GM12878 (cell line): ENCODE results near the gene IL6R. TPM values are rescaled to one million over a fixed set of nuclear protein-coding genes. Genes with fewer than 3 reads are reported as not detected.

Source experiments
- BCL11A ChIP-seq: IDR thresholded peaks from 2 replicates; pipeline ENCODE4 v1.6.1; 2011; ENCODE audit warnings: low read depth, low read length
- CHD1 ChIP-seq: IDR thresholded peaks from 2 replicates; pipeline ENCODE4 v1.6.1; 2012; ENCODE audit warnings: low read depth, low read length, improper control_type of control experiment
- CHD2 ChIP-seq: IDR thresholded peaks from 2 replicates; pipeline ENCODE4 v1.6.1; 2011; ENCODE audit warnings: low read depth, low read length, improper control_type of control experiment, borderline replicate concordance
- EP300 ChIP-seq, 2 experiments: fragments of 150-350 bp in 1 of 2; IDR thresholded peaks; 2 replicates each; pipeline ENCODE4 v1.6.1; 2011 to 2012; ENCODE audit warnings: low read depth in 2 of 2, low read length in 2 of 2, borderline replicate concordance in 1 of 2, improper control_type of control experiment in 1 of 2, inconsistent platforms in 1 of 2; ENCODE audit not compliant: control insufficient read depth in 1 of 2
- JUNB ChIP-seq: IDR thresholded peaks from 2 replicates; pipeline ENCODE4 v1.6.1; 2016; ENCODE audit warnings: antibody characterized with exemption, mild to moderate bottlenecking
- NFIC ChIP-seq: IDR thresholded peaks from 2 replicates; pipeline ENCODE4 v1.6.1; 2012; ENCODE audit warnings: low read depth, mild to moderate bottlenecking, inconsistent platforms, low read length, moderate library complexity
- POLR2A ChIP-seq: IDR thresholded peaks from 2 replicates; pipeline ENCODE4 v1.6.1; 2011; ENCODE audit warnings: low read depth, mild to moderate bottlenecking, low read length
- RBBP5 ChIP-seq: fragments of 200-600 bp; sonication (generic); conservative IDR thresholded peaks from 2 replicates; pipeline ENCODE4 v1.6.1; 2016
- SUPT20H ChIP-seq: IDR thresholded peaks from 2 replicates; pipeline ENCODE4 v1.6.1; 2011; ENCODE audit warnings: low read depth, mild to moderate bottlenecking, low read length, moderate library complexity, borderline replicate concordance; ENCODE audit not compliant: control insufficient read depth
- ZNF24 ChIP-seq: fragments of 450-650 bp; IDR thresholded peaks from 2 replicates; pipeline ENCODE4 v1.6.1; 2017; ENCODE audit warnings: antibody characterized with exemption, mild to moderate bottlenecking
- polyA plus RNA-seq, 11 experiments: library from polyadenylated mRNA; depleted of rRNA in 4 of 11; unstranded in 6 of 11; stranded (reverse) in 5 of 11; fragments of >200 nt; fragmentation: Nextera tagmentation in 4 of 11; fragmentation: Illumina TruSeq in 1 of 11; extraction: Ambion mirVana in 4 of 11; extraction: Trizol in 1 of 11; gene quantifications; 1 replicate in 1 of 11; 2 replicates in 10 of 11; pipeline versions ENCODE4 v1.2.1 to v1.2.3, GENCODE V29; 2011 to 2016; ENCODE audit warnings: inconsistent platforms in 2 of 11, missing spikeins in 2 of 11, low read depth in 1 of 11
- total RNA-seq, 4 experiments: library from RNA; depleted of rRNA in 3 of 4; stranded (reverse); fragments of >200 nt in 3 of 4; fragmentation: Illumina TruSeq in 1 of 4; extraction: Trizol in 1 of 4; gene quantifications; 2 replicates each; pipeline versions ENCODE4 v1.2.1 to v1.2.3, GENCODE V29; 2013 to 2021
- TF ChIP-seq, protein P1 (sequence below): IDR thresholded peaks from 2 replicates; pipeline ENCODE4 v1.6.1; 2011; ENCODE audit warnings: borderline replicate concordance, low read depth, mild to moderate bottlenecking, moderate library complexity, low read length; ENCODE audit not compliant: insufficient read depth, poor library complexity, severe bottlenecking
- TF ChIP-seq, protein P2 (sequence below): IDR thresholded peaks from 2 replicates; pipeline ENCODE4 v1.6.1; 2012; ENCODE audit warnings: low read depth, low read length, improper control_type of control experiment
- TF ChIP-seq, protein P3 (sequence below): fragments of 450-650 bp; IDR thresholded peaks from 2 replicates; pipeline ENCODE4 v1.6.1; 2017; ENCODE audit warnings: mild to moderate bottlenecking, low read depth, inconsistent platforms; ENCODE audit not compliant: poor library complexity, severe bottlenecking
- TF ChIP-seq, protein P4 (sequence below): fragments of 450-650 bp; formaldehyde crosslinking; IDR thresholded peaks from 2 replicates; pipeline ENCODE4 v1.5.0; 2022; ENCODE audit warnings: mild to moderate bottlenecking, missing genetic modification characterization
- TF ChIP-seq, protein P5 (sequence below): fragments of 450-650 bp; IDR thresholded peaks from 2 replicates; pipeline ENCODE4 v1.6.1; 2017; ENCODE audit warnings: mild to moderate bottlenecking, moderate library complexity

The IL6R gene
- total and polyA plus RNA-seq, 10 of the 15 experiments (the other 5 are each of a cell fraction or from before 2014, with no cell fraction given) = 1.9 to 43.4 (median 17.5) TPM

DNA sequence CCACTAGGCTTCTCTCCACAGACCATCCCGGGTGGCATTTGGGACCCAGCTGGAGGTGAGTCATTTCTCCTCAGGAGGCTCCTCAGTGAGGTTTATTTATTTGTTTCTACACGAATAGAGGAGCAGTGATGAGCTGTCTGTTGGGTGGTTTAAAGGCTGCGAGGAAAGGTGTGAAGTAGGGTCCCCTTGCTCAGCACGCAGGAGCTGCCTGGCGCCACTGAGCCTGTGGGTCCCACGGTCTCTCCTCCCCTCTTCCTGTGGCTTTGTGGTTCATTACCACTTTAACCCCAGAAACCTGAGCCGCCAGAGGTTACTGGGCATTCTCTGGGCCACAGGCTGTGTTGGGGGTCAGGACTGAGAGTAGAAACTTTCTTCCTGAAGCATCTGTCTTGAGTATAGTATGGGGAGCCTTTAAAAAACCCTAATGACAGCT lies 39.9 kb downstream of the IL6R start (continued):
- TF ChIP-seq, protein P1, sequence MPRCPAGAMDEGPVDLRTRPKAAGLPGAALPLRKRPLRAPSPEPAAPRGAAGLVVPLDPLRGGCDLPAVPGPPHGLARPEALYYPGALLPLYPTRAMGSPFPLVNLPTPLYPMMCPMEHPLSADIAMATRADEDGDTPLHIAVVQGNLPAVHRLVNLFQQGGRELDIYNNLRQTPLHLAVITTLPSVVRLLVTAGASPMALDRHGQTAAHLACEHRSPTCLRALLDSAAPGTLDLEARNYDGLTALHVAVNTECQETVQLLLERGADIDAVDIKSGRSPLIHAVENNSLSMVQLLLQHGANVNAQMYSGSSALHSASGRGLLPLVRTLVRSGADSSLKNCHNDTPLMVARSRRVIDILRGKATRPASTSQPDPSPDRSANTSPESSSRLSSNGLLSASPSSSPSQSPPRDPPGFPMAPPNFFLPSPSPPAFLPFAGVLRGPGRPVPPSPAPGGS = no peak
- no peak for TF ChIP-seq JUNB
- no peak for TF ChIP-seq CHD2
- TF ChIP-seq EP300 (IDR thresholded peaks at IDR 0.05; ENCODE audit: borderline replicate concordance in 1 of 2, control insufficient read depth in 1 of 2, low read depth in 2 of 2, low read length in 2 of 2) = peak in 1 of 2 experiments; percentile 52; a peak in 1 of 4 replicates
- TF ChIP-seq, protein P2, sequence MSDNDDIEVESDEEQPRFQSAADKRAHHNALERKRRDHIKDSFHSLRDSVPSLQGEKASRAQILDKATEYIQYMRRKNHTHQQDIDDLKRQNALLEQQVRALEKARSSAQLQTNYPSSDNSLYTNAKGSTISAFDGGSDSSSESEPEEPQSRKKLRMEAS = no peak
- TF ChIP-seq, protein P3, sequence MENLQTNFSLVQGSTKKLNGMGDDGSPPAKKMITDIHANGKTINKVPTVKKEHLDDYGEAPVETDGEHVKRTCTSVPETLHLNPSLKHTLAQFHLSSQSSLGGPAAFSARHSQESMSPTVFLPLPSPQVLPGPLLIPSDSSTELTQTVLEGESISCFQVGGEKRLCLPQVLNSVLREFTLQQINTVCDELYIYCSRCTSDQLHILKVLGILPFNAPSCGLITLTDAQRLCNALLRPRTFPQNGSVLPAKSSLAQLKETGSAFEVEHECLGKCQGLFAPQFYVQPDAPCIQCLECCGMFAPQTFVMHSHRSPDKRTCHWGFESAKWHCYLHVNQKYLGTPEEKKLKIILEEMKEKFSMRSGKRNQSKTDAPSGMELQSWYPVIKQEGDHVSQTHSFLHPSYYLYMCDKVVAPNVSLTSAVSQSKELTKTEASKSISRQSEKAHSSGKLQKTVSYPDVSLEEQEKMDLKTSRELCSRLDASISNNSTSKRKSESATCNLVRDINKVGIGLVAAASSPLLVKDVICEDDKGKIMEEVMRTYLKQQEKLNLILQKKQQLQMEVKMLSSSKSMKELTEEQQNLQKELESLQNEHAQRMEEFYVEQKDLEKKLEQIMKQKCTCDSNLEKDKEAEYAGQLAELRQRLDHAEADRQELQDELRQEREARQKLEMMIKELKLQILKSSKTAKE = peak; percentile 76
- no peak for TF ChIP-seq POLR2A
- no peak for TF ChIP-seq RBBP5
- TF ChIP-seq, protein P4, sequence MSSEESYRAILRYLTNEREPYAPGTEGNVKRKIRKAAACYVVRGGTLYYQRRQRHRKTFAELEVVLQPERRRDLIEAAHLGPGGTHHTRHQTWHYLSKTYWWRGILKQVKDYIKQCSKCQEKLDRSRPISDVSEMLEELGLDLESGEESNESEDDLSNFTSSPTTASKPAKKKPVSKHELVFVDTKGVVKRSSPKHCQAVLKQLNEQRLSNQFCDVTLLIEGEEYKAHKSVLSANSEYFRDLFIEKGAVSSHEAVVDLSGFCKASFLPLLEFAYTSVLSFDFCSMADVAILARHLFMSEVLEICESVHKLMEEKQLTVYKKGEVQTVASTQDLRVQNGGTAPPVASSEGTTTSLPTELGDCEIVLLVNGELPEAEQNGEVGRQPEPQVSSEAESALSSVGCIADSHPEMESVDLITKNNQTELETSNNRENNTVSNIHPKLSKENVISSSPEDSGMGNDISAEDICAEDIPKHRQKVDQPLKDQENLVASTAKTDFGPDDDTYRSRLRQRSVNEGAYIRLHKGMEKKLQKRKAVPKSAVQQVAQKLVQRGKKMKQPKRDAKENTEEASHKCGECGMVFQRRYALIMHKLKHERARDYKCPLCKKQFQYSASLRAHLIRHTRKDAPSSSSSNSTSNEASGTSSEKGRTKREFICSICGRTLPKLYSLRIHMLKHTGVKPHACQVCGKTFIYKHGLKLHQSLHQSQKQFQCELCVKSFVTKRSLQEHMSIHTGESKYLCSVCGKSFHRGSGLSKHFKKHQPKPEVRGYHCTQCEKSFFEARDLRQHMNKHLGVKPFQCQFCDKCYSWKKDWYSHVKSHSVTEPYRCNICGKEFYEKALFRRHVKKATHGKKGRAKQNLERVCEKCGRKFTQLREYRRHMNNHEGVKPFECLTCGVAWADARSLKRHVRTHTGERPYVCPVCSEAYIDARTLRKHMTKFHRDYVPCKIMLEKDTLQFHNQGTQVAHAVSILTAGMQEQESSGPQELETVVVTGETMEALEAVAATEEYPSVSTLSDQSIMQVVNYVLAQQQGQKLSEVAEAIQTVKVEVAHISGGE (CRISPR knock-in tag) = no peak
- no peak for TF ChIP-seq CHD1
- TF ChIP-seq, protein P5, sequence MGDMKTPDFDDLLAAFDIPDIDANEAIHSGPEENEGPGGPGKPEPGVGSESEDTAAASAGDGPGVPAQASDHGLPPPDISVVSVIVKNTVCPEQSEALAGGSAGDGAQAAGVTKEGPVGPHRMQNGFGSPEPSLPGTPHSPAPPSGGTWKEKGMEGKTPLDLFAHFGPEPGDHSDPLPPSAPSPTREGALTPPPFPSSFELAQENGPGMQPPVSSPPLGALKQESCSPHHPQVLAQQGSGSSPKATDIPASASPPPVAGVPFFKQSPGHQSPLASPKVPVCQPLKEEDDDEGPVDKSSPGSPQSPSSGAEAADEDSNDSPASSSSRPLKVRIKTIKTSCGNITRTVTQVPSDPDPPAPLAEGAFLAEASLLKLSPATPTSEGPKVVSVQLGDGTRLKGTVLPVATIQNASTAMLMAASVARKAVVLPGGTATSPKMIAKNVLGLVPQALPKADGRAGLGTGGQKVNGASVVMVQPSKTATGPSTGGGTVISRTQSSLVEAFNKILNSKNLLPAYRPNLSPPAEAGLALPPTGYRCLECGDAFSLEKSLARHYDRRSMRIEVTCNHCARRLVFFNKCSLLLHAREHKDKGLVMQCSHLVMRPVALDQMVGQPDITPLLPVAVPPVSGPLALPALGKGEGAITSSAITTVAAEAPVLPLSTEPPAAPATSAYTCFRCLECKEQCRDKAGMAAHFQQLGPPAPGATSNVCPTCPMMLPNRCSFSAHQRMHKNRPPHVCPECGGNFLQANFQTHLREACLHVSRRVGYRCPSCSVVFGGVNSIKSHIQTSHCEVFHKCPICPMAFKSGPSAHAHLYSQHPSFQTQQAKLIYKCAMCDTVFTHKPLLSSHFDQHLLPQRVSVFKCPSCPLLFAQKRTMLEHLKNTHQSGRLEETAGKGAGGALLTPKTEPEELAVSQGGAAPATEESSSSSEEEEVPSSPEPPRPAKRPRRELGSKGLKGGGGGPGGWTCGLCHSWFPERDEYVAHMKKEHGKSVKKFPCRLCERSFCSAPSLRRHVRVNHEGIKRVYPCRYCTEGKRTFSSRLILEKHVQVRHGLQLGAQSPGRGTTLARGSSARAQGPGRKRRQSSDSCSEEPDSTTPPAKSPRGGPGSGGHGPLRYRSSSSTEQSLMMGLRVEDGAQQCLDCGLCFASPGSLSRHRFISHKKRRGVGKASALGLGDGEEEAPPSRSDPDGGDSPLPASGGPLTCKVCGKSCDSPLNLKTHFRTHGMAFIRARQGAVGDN = no peak
- TF ChIP-seq SUPT20H = no peak
- TF ChIP-seq NFIC = peak; percentile 84
- no peak for TF ChIP-seq ZNF24
- TF ChIP-seq BCL11A = peak; percentile 60; the same call in 1 of the 2 replicates
